Measurements from ENCODE around the gene SCN9A. TPM values are rescaled to one million over a fixed set of nuclear protein-coding genes. Genes with fewer than 3 reads are reported as not detected.

The SCN9A gene
- total and polyA plus RNA-seq, 9 of the 15 experiments (the other 6 are each of a cell fraction or from before 2014, with no cell fraction given), result 1.4 to 22.8 (median 7.1) TPM

DNA sequence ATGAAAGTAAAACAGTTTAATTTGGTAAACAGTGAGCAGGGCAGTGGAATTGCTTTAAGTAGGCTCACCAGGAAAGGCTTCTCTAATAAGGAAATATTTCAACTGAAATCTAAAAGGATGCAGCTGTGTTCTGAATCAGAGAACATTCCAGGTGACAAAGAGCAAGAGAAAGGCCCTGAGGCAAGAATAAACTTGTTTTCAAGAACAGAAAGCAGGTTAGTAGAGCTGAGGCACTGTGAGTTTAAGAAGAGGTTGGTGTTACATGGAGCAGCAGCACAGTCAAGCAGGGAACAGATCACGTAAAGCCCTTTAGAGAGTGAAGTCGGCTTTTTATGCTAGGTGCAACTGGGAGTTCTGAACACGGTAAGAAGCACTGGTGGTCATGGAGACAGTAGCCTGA lies 191.0 kb downstream of the SCN9A start (continued):
- TF ChIP-seq OTX1 (CRISPR knock-in tag; IDR thresholded peaks at IDR 0.05) (no peak), ZNF232 (CRISPR knock-in tag; IDR thresholded peaks at IDR 0.05) (no peak), ELF1 (tag; IDR thresholded peaks at IDR 0.05) (no peak), NBN (IDR thresholded peaks at IDR 0.05; ENCODE audit: low read depth) (no peak), HNRNPH1 (optimal IDR thresholded peaks at IDR 0.05; ENCODE audit: low read depth, low read length) (no peak)
- TF ChIP-seq, protein P1, sequence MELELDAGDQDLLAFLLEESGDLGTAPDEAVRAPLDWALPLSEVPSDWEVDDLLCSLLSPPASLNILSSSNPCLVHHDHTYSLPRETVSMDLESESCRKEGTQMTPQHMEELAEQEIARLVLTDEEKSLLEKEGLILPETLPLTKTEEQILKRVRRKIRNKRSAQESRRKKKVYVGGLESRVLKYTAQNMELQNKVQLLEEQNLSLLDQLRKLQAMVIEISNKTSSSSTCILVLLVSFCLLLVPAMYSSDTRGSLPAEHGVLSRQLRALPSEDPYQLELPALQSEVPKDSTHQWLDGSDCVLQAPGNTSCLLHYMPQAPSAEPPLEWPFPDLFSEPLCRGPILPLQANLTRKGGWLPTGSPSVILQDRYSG (tag; conservative IDR thresholded peaks at IDR 0.05; ENCODE audit: low read depth), result no peak
- TF ChIP-seq, protein P2, sequence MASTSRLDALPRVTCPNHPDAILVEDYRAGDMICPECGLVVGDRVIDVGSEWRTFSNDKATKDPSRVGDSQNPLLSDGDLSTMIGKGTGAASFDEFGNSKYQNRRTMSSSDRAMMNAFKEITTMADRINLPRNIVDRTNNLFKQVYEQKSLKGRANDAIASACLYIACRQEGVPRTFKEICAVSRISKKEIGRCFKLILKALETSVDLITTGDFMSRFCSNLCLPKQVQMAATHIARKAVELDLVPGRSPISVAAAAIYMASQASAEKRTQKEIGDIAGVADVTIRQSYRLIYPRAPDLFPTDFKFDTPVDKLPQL (IDR thresholded peaks at IDR 0.05; ENCODE audit: extremely low read depth, insufficient read length), result no peak

DNA sequence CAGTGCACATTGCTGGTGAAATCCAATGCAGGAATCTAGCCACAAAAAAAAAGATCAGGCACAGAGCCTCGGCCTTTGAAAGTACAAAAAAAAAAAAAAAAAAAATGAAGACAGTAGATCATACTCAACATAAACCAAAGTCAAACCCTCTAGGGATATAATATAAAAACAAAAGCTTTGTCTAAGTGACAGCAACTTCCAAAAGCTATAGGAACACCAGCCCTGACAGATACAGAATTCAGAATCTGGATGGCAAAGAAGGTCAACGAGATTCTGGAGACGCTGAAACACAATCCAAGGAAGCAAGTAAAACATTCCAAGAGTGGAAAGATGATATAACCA lies 194.0 kb downstream of the SCN9A start:
- Histone ChIP-seq H3K9me1 (ENCODE audit: control insufficient read depth, insufficient read depth, low read length) (no peaks in the 10 kb centered on the region), H3K27ac (ENCODE audit: extremely low read depth, low read depth, low read length) (no peak overlapping the region), H4K20me1 (replicated peaks; ENCODE audit: control insufficient read depth, insufficient read depth, low read length) (no peaks in the 10 kb centered on the region), H3K4me3 (no peak overlapping the region), H2AFZ (ENCODE audit: low read depth, low read length) (no peak overlapping the region), H3K36me3 (ENCODE audit: control insufficient read depth, insufficient read depth, low read length) (no peaks in the 10 kb centered on the region), H3K79me2 (ENCODE audit: control insufficient read depth, insufficient read depth, low read length) (no peaks in the 10 kb centered on the region), H3K27me3 (ENCODE audit: control insufficient read depth in 2 of 2, insufficient read depth in 2 of 2, low read length in 2 of 2) (peaks cover 0 to 7% of the 10 kb centered on the region in 2 experiments; a peak in 1 of 5 replicates), H3K4me1 (replicated peaks in 1 of 2; ENCODE audit: control insufficient read depth in 2 of 2, insufficient read depth in 2 of 2, low read length in 2 of 2) (no peaks in the 10 kb centered on the region), H3K9ac (ENCODE audit: insufficient read depth in 1 of 2, low read depth in 2 of 2, low read length in 2 of 2) (no peak overlapping the region), H3K4me2 (ENCODE audit: insufficient read depth, low read length) (no peak overlapping the region), H3K9me3 (replicated peaks; ENCODE audit: control insufficient read depth, insufficient read depth, low read depth, low read length) (no peaks in the 10 kb centered on the region)
- no TSS peak for BruUV-seq (replicated peaks)
- ChIA-PET CTCF (ENCODE audit: low intra/inter-chr PET ratio) (interaction anchor here (0.7 kb wide), 1 partner anchor 238 kb away, joined by 3 read pairs; no protein-coding TSS in a partner anchor), POLR2A (no interaction called here)
- intact Hi-C loops (cut with micrococcal nuclease) (loop anchor here (2.0 to 10.0 kb wide), 2 partner anchors 125 to 1187 kb away; no protein-coding TSS in a partner anchor), in situ Hi-C loops (cut with MboI) (loop anchor here (10.0 kb wide), 1 partner anchor 233 kb away; no protein-coding TSS in a partner anchor)
- WGBS (ENCODE audit: insufficient coverage, low coverage, missing lambda C conversion rate), result 0% methylated on average over 3 of the region's 3 CpGs
- FAIRE-seq (no peak), ATAC-seq (no peak), DNase-seq (ENCODE audit: extremely low read depth in 1 of 4, low spot score in 3 of 4) (no peak)
- TF ChIP-seq NFIX (CRISPR knock-in tag; IDR thresholded peaks at IDR 0.05; ENCODE audit: low read depth) (no peak), MYBL2 (IDR thresholded peaks at IDR 0.05; ENCODE audit: low read depth) (no peak), MYBL2 (CRISPR knock-in tag; IDR thresholded peaks at IDR 0.05; ENCODE audit: borderline replicate concordance) (no peak), ZNF263 (CRISPR knock-in tag; IDR thresholded peaks at IDR 0.05; ENCODE audit: borderline replicate concordance) (no peak)
